Activated CD4-positive, alpha-beta T cell treated with anti-CD3 and anti-CD28 coated beads, Interleukin-2, amount 50 U/mL, for 1 hour (primary cell): ENCODE data around the gene QARS1.

ENCODE experiments used
- DNase-seq: peaks from one replicate; pipeline ENCODE4 v3.0.0-alpha.2; 2020

QARS1 gene

DNA sequence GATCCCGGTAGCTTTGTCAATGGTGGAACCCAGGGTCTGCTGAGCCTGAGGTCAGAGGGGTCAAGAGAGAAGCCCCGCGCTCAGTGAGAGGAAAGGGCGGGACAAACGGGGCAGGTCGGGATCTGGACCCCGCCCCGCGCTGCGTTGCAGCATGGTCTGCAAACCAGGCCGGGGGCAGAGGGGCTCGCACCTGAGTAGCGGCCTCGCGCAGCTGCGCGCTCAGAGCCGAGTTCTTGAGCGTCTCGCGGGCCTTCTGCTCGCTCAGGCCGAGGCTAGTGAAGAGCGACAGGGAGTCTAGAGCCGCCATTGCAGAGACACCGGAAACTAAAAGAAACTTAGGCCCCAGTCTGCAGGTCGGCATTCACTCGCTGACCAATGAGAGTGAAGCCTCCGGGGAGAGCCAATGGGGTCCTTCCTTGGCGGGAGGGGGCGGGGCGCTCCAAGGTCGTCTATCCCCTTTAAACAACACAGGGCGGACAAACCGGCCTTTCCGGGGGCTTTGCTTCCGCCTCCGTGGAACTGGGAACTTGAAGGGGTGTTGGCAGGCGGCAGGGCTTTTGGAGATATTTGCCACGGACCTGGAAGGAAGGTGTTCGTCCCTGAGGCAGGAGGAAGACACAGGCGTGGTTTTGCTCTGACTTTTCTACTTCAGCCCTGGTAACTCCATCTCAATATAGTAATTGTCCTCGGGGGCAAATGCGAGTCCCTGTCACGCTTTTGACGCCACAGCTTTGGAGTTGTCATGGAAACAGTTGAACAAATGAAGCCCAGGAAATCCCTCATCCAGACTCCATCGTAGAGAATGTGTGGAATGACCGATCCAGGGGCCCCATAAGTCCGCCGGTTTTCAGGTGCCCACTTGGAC is at the start of gene QARS1:
QARS1 (minus strand) TSS at position 331 of the 865 bp plus-strand sequence; CDS start at position 307, 24 bp downstream.
- DNase-seq = peak; percentile 84

DNA sequence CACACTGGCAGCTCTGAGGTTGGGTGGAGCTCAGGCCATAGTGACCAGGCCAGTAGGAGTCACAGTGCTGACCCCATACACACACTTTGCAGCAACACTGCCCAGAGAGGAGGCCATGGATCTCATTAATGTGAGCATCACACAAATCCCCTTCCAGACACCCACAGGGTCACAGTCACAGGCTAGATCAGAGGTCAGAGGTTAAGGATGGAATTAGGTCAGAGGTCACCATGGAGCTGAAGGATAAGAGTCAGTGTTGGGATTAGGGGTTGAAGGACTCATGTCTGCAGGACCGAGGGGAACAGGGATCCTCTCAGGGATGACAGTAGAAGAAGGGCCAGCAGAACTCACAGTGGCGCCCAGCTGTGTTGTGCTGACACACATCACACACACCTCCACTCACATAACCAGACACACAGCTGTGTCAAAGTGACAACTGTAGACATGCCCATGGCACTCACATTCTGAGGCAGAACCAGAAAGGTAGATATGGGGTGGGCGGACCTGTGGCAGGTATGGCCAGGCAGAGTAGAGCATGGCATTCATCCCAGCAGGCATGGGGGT is 48.9 kb upstream of the QARS1 start:
- no peak for DNase-seq

DNA sequence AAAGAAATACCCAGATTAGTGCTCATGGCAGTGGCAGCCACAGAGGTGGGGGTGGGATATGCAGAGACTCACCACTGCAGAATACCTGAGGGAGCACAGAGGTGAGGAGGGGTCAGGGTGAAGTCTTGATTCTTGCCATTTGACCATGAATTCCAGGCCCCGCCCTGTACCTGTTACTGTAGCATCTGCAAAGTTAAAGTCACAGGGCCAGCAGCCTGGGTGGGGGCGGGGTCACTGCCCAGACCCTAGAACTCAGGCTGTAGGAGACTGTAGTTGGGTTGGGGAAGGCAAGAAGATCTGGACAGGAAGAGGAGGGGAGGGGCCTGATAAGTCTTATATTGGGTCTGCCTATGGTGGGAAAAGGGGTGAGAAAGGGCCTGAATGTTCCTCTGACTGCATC is 47.1 kb upstream of the QARS1 start:
- DNase-seq = no peak

DNA sequence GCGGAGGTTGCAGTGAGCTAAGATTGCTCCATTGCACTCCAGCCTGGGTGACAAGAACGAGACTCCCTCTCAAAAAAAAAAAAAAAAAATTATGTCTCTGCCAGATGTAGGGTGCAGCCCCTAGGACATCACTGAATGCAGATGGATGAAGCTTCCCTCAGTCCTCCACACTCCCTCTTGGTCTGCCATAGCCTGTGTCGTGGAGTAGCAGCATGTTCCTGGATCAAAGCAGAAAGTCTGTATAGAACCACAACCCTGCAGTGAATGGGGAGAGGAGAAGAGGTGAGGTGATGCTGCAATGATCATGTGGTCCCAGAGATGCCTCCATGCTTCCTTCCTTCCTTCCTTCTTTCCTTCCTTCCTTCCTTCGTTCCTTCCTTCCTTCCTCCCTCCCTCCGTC is 43.6 kb upstream of the QARS1 start:
- DNase-seq = no peak

DNA sequence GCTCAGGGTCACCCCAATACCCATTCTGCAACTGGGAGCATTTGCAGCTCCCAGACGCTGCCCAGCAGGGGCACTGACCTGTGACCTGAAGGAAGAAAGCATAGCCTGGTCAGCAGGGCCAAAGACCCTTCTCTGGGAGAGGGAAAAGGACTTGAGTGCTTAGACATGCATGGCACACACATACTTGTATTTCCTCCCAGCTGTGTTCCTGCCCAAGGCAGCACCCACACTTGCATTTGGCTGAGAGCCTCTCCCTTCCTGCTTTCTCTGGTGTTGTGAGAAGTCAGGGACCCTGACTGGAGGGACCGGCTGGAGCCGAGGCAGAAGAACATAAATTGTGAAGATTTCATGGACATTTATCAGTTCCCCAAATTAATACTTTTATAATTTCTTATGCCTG is 35.5 kb upstream of the QARS1 start:
- DNase-seq = no peak

DNA sequence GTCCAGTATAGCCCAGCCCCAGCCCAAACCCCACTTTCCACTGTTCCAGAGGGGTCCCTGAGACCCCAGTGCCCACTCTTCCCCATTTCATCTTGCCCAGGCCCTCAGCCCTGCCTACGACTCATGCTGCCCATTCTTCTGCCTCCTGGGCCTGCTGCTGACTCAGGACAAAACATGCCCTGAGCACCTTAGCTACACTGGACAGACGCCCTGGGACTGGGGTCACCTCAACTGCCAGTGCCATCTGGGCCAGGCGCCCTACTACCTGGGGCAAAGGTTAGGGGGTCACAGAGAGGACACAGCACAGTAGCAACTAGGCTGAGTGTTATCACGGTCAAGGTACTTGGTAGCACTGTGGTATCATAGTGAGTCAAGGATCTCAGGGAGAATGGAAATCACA is 30.9 kb upstream of the QARS1 start:
- DNase-seq = no peak

DNA sequence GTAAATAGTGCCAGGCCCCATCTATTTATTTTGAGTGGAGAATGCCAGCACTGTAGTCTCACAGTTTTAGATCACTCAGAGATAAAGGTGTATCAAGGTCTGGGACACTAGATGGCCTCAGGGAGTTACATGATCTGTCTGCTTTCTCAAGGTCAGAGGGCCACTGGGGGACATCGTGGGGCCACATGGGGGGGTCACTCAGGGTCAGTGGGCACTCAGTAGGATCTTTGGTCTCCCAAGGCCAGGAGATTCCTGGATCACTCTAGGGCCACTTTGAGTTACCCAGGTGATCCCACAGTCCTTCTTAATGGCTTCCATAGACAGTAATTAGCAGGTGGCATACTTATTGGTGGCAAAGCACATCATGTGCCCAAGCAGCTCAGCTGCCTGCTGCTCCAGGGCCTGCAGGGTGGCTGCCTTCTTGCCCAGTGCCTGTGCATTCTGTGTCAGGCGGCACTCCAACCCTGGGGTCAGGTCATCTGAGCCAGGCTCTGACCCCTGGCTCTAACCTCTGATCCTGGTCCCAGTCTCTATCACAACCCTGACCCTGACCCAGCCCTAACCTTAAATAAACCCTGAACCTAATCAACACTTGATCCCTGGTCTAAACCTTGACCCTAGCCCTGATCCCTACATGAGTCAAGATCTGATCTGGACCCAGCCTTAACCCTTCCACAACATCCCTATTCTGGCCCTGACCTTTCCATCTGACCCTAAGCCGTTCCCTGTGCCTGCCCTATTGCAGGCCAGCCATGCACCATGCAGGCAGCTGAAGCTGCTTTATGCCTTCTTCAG is 30.1 kb upstream of the QARS1 start:
- no peak for DNase-seq

DNA sequence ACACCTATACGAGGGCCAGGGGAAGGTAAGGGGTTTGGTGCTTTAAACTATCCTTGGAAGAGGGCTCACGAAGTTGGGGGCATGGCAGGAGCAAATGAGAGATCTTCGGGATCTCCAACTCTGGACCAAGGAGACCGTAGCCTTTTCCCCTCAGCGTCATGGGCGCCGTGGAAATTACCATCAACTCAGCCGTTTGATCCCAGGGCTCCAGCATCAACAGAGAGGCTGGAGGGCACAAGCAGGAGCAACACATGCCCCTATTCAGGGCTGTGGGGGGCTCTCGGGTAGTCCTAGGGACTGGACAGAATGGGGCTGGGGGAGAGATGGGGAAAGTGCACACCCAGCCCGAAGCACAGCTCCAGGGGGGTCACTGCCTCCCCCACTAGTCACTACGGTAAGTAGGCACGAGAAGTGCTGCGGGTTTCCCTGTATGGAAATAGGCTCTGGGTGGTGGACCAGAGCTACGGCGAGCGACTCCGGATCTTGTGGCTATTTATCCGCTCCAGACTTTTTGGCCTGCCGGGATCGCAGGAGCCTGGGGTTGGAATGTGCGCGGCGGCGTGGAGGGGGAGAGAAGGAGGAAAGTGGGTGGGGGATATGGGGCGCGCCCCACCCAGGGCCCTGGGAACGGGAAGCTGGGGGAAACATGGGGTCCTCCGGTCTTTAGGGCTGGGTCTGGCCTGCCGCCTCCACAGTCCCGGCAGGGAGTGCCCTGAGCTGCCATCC is 28.8 kb upstream of the QARS1 start:
- no peak for DNase-seq

DNA sequence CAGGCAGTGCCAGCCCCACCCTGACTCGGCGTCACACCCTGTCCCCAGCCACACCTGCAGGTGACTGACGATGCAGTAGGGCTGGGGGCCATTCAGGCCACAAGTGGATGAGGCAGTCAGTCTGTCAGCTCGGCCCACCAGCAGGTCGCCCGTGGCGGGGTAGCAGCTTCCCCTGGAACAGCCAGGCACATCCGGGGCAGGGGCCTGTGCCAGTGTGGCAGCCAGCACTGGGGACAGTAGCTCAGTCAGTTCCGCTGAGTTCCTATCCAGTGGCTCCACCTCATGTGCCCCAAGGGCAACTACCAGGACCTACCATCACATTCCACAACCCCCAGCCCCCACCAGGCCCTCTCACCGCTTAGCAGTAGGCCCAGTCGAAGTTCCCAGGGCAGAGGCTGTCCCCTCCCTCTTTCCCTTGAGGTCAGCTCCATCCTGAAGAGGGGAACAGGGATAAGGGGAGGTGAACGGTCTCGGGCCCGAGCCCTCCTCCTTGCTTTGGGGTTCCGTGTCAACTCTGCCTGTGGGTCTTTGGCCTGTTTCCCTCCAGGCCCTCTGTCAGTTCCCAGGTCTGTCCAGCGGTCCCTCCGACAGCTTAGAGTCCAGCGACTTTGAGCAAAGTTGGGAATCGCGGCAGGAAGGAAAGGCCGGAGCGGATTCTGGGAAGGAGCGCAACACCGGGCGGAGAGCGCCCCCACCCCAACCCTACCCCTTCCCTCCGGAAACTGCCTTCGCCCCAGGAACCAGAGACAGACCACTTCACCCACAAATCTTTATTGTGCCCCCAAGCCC is 28.1 kb upstream of the QARS1 start, which contains the start of gene LAMB2:
LAMB2 (minus strand) TSS at position 614 of the 789 bp plus-strand sequence; CDS start at position 431, 183 bp downstream.
- no peak for DNase-seq

DNA sequence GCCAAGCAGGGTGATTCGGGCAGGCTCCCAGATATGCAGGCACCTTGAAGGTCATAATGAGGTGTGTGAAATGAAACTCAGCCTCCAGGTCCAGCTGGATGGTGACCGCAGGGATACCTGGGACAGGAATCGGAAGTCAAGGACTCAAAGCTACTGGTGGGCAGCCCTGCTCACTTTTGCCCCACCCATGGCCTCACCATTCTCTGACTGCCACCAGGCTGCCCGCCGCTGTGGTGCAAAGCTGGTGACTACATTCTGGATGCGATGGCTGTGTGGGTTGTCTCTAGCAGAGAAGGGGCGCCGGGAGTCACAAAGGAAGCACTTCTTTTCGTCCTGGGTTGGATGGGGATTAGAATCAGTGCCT is 27.5 kb upstream of the QARS1 start:
- no peak for DNase-seq

DNA sequence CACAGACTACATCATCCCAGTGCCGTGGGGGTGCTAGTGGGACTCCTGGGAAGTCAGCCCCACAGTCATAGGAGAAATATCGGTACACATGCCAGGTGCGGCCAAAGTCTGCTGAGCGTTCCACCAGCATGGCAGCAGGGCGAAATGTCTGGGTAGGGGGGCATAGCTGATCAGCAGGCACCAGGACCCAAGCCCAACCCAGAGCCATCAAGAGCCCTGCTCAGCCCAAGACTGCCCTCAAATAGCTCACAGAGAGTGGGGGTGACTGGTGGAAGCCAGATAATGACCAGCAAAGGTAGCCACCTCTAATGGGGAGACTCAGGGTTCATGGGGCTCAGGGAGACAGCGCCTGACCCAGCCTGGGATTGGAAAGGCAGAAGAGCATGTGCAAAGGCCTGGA is 27.0 kb upstream of the QARS1 start:
- no peak for DNase-seq

DNA sequence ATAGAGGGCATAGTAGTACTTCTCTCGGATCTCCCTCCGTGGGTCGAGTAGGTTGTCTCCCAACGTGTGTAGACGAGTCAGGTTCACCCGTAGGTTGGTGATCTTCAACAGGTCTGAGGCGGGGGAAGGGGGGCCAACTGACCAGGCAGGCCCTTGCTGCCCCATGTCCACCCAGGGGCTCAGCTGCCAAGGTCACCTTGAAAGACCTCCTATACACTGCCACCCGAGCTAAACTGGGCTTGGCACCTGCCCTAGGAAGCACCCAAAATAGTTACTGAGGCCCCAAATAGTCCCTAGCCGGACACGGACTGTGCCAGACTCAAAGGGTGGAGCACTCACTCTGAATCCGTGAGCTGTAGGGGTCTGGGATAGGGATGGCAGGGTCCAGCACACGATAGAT is 26.5 kb upstream of the QARS1 start:
- DNase-seq = no peak

DNA sequence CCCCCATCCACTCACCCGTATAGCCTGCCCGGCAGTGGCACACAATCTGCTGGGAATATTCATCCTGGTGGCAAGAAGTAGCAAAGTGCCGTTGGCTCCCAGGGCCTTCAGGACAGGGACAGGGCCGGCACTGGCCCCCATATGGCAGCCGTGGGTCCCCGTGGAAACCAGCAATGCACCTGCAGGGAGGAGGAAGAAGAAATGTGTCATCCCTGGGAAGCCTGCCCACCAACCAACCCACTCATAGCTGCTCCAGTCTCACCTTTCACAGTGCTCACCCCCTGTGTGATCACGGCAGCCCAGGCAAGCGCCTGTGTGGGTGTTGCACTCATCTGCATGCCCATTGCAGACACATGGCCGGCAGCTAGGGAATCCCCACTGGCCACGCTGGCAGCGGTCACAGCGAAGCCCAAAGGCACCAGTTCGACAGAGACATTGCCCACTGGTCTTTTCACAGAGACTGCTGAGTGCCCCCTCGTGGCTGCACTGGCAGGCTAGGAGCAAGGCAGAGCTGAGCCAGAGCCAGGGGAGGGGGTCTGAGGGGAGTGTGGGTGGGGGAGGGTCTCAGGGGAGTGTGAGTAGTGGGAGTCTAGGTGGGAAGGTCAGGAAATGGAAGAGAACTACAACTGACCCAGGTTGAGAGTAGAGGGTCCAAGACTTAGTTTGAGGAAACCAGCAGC is 20.6 kb upstream of the QARS1 start:
- no peak for DNase-seq

DNA sequence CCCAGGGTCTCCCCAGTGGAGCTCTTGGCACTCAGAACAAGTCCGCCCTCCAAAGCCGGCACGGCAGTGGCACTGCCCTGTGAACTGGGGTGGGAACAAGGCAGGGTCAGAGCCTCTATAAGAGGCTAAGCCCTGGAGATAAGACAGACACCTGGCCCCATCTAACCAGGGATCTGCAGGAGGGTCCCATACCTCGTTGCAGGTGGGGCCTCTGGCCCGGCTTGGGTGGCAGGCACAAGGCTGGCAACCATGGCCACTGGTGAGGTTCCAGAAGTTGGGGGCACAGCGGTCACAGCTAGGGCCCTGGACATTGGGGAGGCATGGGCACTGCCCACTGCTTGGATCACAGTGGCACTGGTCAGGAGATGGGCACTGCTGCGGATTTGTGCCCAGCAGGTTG is 19.6 kb upstream of the QARS1 start:
- DNase-seq = no peak

DNA sequence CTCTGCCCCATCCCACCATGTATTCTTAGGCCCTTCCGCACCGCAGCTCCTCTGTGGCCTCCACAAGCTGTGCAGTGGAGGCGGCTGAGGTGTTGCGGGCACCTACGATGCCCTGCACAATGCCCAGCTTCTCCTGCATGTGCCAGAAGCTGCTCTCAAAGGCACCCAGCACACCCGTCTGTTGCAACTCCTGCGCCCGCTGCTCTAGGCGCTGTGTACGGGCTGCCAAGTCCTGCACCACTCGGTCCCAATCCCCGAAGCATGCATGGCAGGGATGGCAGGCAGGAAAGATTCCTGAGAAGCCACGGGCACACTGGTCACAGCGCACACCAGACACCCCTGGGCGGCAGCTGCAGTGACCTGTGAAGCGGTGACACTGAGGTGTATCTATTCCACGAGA is 19.1 kb upstream of the QARS1 start:
- no peak for DNase-seq

DNA sequence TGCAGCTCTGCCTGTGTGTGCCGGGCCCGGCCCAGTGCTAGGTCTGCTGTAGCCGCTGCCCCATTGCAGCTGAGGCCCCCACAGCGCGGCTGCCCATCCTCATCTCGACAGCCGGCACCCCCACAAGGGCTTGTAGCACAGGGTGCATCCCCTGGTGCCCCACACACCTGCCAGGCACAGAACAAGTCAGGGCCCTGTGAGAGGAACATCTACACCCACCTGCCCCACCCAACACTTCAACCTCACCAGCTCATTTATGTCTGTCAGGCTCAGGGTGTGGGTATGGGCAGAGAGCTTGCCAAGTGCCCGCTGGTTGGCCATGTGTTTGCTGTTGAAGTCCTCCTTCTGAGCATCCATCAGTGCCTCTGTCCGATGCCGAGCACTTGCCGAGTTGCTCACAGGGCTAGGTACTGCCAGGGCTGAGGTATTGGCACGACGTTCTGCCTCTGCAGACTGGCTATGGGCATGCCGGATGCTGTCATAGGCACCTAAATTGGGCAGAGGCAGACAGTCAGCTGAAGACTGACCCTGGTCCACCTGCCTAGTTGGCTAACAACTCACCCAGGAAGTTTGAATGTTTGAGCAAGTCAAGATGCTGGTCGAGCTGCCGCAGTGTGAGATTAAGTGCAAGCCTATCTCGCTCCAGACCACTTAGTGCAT is 18.5 kb upstream of the QARS1 start:
- no peak for DNase-seq

DNA sequence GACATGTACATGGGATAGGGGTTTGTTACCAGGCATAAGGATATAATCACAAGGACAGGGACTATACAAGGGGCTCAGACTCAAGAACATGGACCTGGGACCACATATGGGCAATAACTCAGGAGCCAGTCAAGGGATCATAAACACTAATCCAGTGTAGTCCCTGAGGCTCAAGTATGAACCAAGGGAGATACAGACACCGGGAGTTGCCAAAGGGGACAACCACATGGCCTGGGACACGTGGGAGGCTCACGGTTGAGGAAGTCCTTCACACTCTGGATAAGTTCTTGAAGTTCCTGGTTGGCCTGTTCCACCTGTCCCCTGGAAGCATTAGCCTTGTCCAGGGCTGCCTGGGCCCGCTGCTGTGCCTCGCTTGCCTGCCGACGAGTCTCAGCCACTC is 17.9 kb upstream of the QARS1 start:
- DNase-seq = no peak

DNA sequence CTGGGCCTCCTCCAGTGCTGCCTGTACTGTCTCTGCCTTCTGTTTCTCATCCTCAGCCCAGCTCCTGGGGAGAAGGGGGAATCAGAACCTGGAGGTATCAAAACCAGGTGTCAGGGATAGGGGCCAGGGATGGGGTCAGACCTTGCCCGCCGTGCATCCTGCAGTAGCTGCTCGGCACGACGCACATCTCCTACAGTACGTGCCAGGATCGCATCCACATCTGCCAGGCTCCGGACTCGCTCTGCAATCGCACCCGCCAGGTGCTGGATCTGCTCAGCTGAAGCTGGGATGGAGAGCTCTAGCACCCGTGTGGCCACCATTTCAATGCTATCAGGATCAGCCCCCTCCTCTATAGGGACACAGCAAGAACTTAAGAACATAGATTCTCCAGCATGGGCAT is 17.5 kb upstream of the QARS1 start:
- no peak for DNase-seq

DNA sequence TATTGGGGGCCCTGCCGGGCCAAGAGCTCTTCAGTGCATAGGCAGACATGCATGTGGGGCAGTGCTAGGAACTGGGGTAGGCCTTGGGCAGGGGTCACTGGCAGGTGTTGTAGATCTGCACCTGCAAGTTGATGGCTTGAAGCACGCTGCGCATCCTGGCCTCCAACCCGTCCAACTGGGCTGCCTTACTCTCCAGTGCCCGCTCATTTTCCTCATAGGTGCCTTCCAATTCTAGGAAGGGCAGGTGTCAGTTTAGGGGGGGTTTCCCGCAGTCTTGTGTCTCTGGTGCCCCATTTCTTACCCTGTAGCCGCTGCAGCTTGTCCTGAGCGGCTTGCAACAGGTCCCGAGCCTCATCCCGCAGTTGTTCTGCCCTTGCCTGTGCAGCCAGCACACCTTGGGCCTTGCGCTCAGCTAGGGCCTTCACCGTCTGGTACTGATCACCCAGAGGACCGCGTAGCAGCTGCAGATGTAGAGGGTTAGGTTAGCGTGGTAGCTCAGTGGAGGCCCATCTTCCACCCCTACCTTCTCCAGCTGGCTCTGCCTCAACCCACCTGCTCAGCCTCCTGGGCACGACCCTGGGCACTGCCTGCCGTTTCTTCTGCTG is 16.7 kb upstream of the QARS1 start:
- no peak for DNase-seq

DNA sequence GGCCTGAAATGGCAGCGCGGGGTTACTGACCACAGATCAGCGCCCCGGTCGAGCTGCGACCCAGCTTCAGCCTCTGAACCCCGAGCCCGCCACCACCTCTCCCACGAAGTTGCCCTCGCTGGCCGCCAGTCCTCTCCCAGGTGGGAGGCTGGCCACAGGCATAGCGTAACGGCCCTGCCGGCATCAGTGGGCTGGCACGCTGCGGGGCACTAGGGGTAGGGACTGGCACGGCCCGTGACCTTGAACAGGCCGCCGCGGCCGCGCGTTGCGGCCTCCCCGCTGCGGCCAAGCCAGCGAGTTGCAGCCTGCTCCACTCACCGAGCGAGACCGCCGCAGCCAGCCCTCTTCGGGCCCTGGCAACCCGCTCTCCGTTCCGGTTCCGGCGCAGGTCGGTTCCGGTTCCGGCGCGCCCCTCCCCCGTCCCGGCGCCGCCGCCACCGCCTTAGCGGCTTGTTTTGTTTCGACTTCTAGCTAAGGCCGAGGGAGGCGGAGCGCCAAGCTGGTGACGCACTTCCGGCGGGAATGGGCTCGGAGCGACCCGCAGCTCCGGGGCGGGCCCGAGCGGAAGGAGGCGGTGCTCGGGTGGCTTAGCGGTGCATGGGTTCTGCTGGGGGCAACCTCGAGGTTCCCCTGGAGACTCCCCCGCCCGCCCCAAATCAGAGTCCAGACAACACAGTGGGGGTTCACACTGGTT is 16.0 kb upstream of the QARS1 start, which contains the start of gene USP19:
USP19 (minus strand) TSS at position 386 of the 694 bp plus-strand sequence. CDS start 1,678 bp downstream, outside the sequence.
- DNase-seq = peak; percentile 92
